A549 (cell line): ENCODE measurements around the gene PDE4DIP. TPM values are rescaled to one million over a fixed set of nuclear protein-coding genes. Genes with fewer than 3 reads are reported as not detected.
"Not testable (repeated sequence)": the region's sequence is repeated elsewhere in the genome, so short reads cannot be mapped to it uniquely, and the experiment has no call there.

Source experiments
- ATAC-seq, 2 experiments: fragments of 200-7000 bp in 1 of 2; fragments of >200 bp in 1 of 2; cut with Nextera tagmentation in 1 of 2; cut with Tn5 transposase in 1 of 2; 3 replicates each; pipeline versions ENCODE4 v1.8.0 to v1.9.1; 2018 to 2020; ENCODE audit warnings: mild to moderate bottlenecking in 1 of 2, moderate library complexity in 1 of 2
- CTCF ChIA-PET: fragments of 300-600 bp; sonication (Branson Sonifier 250); formaldehyde crosslinking; extraction: SDS; loops from one replicate; lab custom pipeline; 2021; ENCODE audit warnings: antibody characterized with exemption, inconsistent platforms; lab: Yijun Ruan, JAX
- POLR2A ChIA-PET: fragments of 350-600 bp; formaldehyde crosslinking; extraction: SDS; loops from one replicate; lab custom pipeline; 2021; ENCODE audit warnings: antibody characterized with exemption, inconsistent platforms; lab: Yijun Ruan, JAX
- DNase-seq, 2 experiments: peaks; one replicate each; pipeline versions ENCODE4 v3.0.0 to v3.0.0-alpha.2; 2011 to 2016; ENCODE audit warnings: low read depth in 1 of 2, low spot score in 1 of 2
- FAIRE-seq: peaks from 2 replicates; lab custom pipeline; 2011; peaks lifted over from hg19 to GRCh38; lab: Jason Lieb, UNC
- H3K27ac ChIP-seq, 2 experiments: fragments of >200 bp; sonication (Bioruptor Twin); formaldehyde crosslinking; 3 replicates each; pipeline ENCODE4 v1.5.1; 2016 to 2017
- H3K4me1 ChIP-seq: fragments of >200 bp; sonication (Bioruptor Twin); formaldehyde crosslinking; 3 replicates; pipeline ENCODE4 v1.6.1; 2016
- H3K4me2 ChIP-seq: fragments of >200 bp; sonication (Bioruptor Twin); formaldehyde crosslinking; 3 replicates; pipeline ENCODE4 v1.6.1; 2016
- H3K4me3 ChIP-seq: fragments of >200 bp; sonication (Bioruptor Twin); formaldehyde crosslinking; 3 replicates; pipeline ENCODE4 v1.5.1; 2016
- H3K9me3 ChIP-seq: fragments of >200 bp; sonication (Bioruptor Twin); formaldehyde crosslinking; 3 replicates; pipeline ENCODE4 v1.6.1; 2016
- WGBS: methylation state at CpG from one replicate; pipeline ENCODE4 v1.1.6; 2017; ENCODE audit errors: missing lambda C conversion rate; 5-methylcytosine and 5-hydroxymethylcytosine counted together
- polyA plus RNA-seq, 4 experiments: library from polyadenylated mRNA; depleted of rRNA in 3 of 4; stranded (reverse); fragments of >200 nt; fragmentation: RNase III in 1 of 4; extraction: RNeasy Plus Mini Kit Qiagen cat#74134 plus additional on column Dnase treatment in 1 of 4; gene quantifications; 2 replicates in 3 of 4; 3 replicates in 1 of 4; pipeline ENCODE4 v1.2.3, GENCODE V29; 2011 to 2017

The PDE4DIP gene
- polyA plus RNA-seq, 2 of the 4 experiments (the other 2 are of a cell fraction): 6.4 to 9.2 TPM

- DNase-seq, H3K27ac ChIP-seq, CTCF ChIA-PET, H3K4me2 ChIP-seq, H3K9me3 ChIP-seq, H3K4me3 ChIP-seq, H3K4me1 ChIP-seq, POLR2A ChIA-PET, FAIRE-seq: not testable (repeated sequence)
- WGBS: no CpG with 5 or more reads among the region's 4 CpGs
- ATAC-seq: peak in 1 of 2 experiments; percentile 36; a peak in 3 of 6 replicates
These were observed 840 bp downstream of the PDE4DIP start for GRCh38 chr1:148845068-148845467.

- CTCF ChIA-PET, DNase-seq, POLR2A ChIA-PET, H3K4me1 ChIP-seq, ATAC-seq, H3K4me2 ChIP-seq, H3K27ac ChIP-seq, H3K9me3 ChIP-seq, H3K4me3 ChIP-seq, FAIRE-seq: not testable (repeated sequence)
- WGBS: no CpG with 5 or more reads among the region's 2 CpGs
These were observed 6.1 kb downstream of the PDE4DIP start for GRCh38 chr1:148850347-148850746.

GRCh38 chr1:148850840-148851239 lies 6.6 kb downstream of the PDE4DIP start:
- H3K4me3 ChIP-seq, H3K27ac ChIP-seq, ATAC-seq, CTCF ChIA-PET, POLR2A ChIA-PET, DNase-seq, H3K4me1 ChIP-seq, H3K9me3 ChIP-seq, FAIRE-seq, H3K4me2 ChIP-seq: not testable (repeated sequence)

- POLR2A ChIA-PET, H3K4me3 ChIP-seq, H3K4me1 ChIP-seq, H3K9me3 ChIP-seq, FAIRE-seq, H3K4me2 ChIP-seq, H3K27ac ChIP-seq, DNase-seq, ATAC-seq, CTCF ChIA-PET: not testable (repeated sequence)
- WGBS: no CpG with 5 or more reads among the region's 2 CpGs
These were observed 7.5 kb downstream of the PDE4DIP start for GRCh38 chr1:148851684-148852083.

GRCh38 chr1:148853363-148853762 lies 9.1 kb downstream of the PDE4DIP start:
- WGBS: no CpG with 5 or more reads among the region's 5 CpGs
- H3K9me3 ChIP-seq, H3K27ac ChIP-seq, FAIRE-seq, DNase-seq, H3K4me1 ChIP-seq, CTCF ChIA-PET, H3K4me3 ChIP-seq, H3K4me2 ChIP-seq, ATAC-seq, POLR2A ChIA-PET: not testable (repeated sequence)

- H3K9me3 ChIP-seq, CTCF ChIA-PET, FAIRE-seq, H3K4me2 ChIP-seq, POLR2A ChIA-PET, H3K4me3 ChIP-seq, ATAC-seq, DNase-seq, H3K4me1 ChIP-seq, H3K27ac ChIP-seq: not testable (repeated sequence)
- WGBS: no CpG with 5 or more reads among the region's 6 CpGs
These were observed 9.8 kb downstream of the PDE4DIP start for GRCh38 chr1:148854063-148854462.

GRCh38 chr1:148855367-148855766 lies 11.1 kb downstream of the PDE4DIP start:
- no CpG with 5 or more reads among the region's 5 CpGs for WGBS
- H3K4me1 ChIP-seq, H3K9me3 ChIP-seq, ATAC-seq, DNase-seq, H3K27ac ChIP-seq, FAIRE-seq, POLR2A ChIA-PET, H3K4me2 ChIP-seq, H3K4me3 ChIP-seq, CTCF ChIA-PET: not testable (repeated sequence)

GRCh38 chr1:148860049-148860448 lies 15.8 kb downstream of the PDE4DIP start:
- H3K9me3 ChIP-seq, ATAC-seq, FAIRE-seq, H3K4me2 ChIP-seq, CTCF ChIA-PET, H3K4me1 ChIP-seq, DNase-seq, H3K4me3 ChIP-seq, POLR2A ChIA-PET, H3K27ac ChIP-seq: not testable (repeated sequence)
- no CpG with 5 or more reads among the region's 2 CpGs for WGBS

GRCh38 chr1:148860579-148861259 lies 16.5 kb downstream of the PDE4DIP start:
- DNase-seq, FAIRE-seq, POLR2A ChIA-PET, H3K9me3 ChIP-seq, H3K4me3 ChIP-seq, H3K27ac ChIP-seq, CTCF ChIA-PET, ATAC-seq, H3K4me1 ChIP-seq, H3K4me2 ChIP-seq: not testable (repeated sequence)
- no CpG with 5 or more reads among the region's 6 CpGs for WGBS

GRCh38 chr1:148862590-148862989 lies 18.4 kb downstream of the PDE4DIP start:
- no CpG with 5 or more reads among the region's 3 CpGs for WGBS
- H3K4me1 ChIP-seq, H3K9me3 ChIP-seq, CTCF ChIA-PET, H3K4me2 ChIP-seq, FAIRE-seq, H3K4me3 ChIP-seq, POLR2A ChIA-PET, ATAC-seq, H3K27ac ChIP-seq, DNase-seq: not testable (repeated sequence)

GRCh38 chr1:148868924-148869633 lies 24.9 kb downstream of the PDE4DIP start:
- H3K9me3 ChIP-seq, H3K27ac ChIP-seq, FAIRE-seq, DNase-seq, H3K4me3 ChIP-seq, CTCF ChIA-PET, H3K4me1 ChIP-seq, H3K4me2 ChIP-seq, POLR2A ChIA-PET: not testable (repeated sequence)
- 0 out of 6 replicates have a peak, but pooled peaks of 1 of the 2 experiments have one; percentile 50 for ATAC-seq
- no CpG with 5 or more reads among the region's 6 CpGs for WGBS
